HG03066 (cell line): ENCODE data around the gene CLEC4A.
"Not testable (repeated sequence)": the region's sequence is repeated elsewhere in the genome, so short reads cannot be mapped to it uniquely, and the experiment has no call there.

Experiments used
- ATAC-seq: cut with Tn5 transposase; IDR thresholded peaks from one replicate; pipeline ENCODE4 v1.9.1; 2021; ENCODE audit warnings: low read depth; ENCODE audit not compliant: unreplicated experiment

CLEC4A gene

DNA sequence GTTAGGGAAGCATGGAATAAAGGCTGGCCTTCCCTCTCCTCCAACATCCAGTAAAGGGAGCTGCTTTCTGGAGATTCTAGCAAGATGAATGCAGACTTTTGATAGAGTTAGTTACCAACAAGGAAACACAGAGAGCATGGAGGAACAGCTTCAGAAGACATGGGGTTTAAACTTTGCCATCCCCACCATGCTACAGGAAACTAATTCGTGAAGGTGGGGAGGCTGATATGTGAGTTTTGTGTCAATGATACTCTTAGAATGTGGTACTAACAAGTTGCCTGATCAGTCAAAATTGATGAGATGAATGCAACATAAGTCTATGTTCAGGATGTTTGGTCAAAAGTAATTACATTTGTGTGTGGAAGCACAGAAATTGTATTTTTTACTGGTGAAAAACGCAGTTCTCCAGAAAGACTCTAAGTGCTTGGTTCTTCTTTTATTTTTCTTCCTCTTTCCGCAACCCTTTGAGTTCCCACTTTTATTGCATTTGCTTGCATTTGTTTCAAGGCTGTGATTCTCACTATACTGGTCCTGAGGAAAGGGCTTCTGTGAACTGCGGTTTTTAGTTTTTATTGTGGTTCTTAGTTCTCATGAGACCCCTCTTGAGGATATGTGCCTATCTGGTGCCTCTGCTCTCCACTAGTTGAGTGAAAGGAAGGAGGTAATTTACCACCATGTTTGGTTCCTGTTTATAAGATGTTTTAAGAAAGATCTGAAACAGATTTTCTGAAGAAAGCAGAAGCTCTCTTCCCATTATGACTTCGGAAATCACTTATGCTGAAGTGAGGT, at the start of gene CLEC4A:
Gene CLEC4A (plus strand): TSS at position 494 of the 789 bp plus-strand sequence. CDS start 262 bp downstream, at position 756.
- ATAC-seq: no peak

DNA sequence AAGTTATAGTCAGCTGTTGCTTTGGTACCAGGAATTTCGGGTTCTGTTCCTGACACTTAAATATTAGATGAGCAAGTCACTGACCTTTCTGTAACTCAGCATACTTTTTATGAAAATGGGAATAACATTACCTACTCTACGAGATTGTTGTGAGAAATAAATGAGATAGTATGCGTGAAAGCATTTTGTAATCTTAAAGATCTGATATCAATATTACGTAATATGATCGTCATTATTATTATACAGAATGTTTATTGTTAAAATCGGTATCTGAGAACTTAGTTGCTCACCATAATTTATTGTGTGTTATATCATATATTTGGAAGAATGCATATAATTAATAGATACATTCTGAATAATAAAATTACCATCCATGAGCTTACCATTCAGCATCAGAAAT, 47.5 kb upstream of the CLEC4A start:
- no peak for ATAC-seq

GRCh38 chr12:8076366-8076765, 47.1 kb upstream of the CLEC4A start:
- ATAC-seq: no peak

DNA sequence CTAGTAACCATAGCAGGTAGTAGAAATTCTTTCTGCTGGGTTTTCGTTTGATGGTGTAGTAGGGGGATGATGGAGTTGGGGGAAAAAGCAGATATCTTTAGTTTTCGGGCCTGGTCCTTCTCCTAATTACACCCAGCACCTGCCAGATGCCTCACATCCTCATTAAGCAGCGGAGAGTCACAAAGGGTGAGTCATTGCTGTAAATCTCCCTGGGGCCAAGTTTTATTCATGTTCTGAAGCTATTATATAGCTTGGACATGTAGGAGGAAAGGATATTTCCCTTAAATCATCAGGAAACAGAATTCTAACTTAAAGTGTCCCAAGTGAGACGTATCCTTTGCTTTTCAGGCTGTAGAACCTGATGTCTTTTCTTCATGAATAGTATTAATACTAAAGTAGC, 46.2 kb upstream of the CLEC4A start:
- ATAC-seq: no peak

DNA sequence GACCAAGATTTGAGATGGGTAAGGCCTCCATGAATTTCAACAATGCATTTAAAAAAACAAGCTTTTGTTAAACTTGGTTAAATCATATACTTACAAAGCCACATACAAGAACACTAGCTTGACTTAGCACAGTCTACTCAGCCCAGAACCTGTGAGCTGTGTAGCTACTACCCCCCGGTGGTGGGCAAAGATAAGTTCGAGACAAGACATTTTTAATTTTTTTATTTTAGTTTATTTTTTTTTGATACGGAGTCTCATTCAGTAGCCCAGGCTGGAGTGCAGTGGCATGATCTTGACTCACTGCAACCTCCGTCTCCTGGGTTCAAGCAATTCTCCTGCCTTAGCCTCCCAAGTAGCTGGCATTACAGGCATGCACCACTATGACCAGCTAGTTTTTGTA, 45.0 kb upstream of the CLEC4A start:
- ATAC-seq: no peak

DNA sequence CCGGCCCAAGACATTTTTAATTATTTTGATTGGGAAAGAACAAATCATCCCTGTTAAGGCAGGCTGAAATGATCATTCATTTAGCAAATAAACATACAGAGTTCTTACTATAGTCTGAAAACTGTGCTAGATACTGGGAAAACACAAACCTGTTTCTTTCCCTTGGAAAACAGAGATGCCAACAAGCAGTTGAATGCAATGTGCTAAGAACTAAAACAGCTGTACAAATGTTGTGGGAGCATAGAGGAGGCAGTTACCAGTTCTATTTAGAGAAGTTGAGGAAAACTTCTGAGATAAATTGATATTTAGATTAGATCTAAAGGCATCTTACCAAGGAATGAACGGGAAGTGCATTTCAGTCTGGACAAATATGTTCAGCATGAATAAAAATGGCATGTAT, 44.5 kb upstream of the CLEC4A start:
- no peak for ATAC-seq

DNA sequence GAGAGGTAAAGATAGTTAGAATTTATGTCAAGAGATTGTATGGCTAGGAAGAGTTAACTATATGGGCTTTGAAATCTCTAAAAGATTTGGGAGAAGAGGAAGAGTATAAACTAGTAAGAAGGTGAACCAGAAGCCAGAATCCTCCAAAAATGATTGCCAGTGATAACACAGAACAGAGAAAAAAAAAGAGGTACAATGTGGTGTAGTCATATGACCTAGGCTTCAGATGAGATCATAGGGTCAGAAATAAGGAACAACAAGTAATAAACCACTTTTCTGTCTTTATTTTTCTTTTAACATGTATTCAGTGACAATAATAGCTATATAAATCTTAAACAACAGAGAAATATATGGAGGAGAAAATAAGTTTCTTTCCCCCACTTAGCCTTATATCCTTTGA, 43.3 kb upstream of the CLEC4A start:
- no peak for ATAC-seq

GRCh38 chr12:8081251-8081920, 42.0 kb upstream of the CLEC4A start:
- peak; percentile 31 for ATAC-seq

DNA sequence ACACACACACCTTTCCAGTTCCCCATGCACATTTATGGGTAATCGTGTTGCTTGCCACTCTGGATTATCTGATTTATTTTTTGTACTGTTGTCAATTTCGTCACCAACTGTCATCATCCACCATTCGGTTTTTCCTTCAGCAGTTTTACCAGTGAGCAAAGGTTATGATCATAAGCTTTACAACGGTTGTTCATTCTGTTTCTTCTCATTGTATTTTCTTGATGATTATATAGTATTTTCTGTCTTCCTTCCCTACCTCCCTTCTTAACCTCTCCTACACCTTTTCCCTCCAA, 40.7 kb upstream of the CLEC4A start:
- ATAC-seq: no peak

DNA sequence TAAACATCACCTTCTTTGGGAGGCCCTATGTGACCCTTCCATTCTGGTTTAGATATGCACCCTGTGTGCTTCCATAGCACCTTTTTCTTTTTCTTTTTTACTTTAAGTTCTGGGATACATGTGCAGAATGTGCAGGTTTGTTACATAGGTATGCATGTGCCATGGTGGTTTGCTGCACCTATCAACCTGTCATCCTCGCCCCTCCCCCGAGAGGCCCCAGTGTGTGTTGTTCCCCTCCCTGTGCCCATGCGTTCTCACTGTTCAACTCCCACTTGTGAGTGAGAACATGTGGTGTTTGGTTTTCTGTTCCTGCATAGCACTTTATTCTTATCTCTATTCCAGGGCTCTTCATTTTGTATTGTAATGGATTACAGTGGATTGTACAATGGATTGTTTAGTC, 39.1 kb upstream of the CLEC4A start:
- not testable (repeated sequence) for ATAC-seq

DNA sequence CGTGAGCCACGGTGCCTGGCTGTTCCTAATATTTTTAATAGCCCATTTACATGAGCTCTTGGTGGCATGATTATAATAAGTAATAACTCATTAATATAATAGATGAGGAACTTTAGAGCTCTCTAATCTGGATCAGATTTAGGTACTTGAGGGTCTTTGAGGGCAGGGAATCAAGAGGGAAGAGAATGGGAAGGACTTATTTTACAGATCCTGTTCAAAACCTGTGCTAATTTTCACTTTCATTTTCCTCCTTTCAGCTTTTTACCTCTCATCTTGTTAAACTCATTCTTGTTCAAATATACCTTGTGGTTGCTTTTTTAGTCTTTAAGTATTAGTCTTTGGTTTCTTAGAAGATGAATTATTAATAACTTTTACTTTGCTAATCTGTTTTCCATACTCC, 35.8 kb upstream of the CLEC4A start:
- ATAC-seq: no peak

DNA sequence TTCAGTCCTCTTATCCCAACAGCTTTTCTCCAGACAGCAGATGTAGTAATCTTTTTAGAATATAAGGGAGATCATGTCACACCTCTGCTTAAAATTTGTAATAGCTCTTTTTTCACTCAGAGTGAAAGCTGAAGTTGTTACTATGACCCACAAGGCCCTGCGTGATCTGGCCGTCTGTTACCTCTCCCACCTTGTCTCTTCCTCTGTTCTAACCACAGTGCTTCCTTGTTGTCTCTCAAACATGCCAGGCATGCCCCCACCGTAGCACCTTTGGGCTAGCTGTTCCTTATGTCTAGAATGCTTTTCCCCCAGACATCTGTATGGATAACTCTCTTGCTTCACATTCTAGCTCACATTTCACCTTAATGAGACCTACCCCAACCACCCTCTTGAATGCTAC, 34.8 kb upstream of the CLEC4A start:
- peak; percentile 52 for ATAC-seq

- ATAC-seq: not testable (repeated sequence)
Measured at GRCh38 chr12:8089277-8089676, 34.1 kb upstream of the CLEC4A start.

DNA sequence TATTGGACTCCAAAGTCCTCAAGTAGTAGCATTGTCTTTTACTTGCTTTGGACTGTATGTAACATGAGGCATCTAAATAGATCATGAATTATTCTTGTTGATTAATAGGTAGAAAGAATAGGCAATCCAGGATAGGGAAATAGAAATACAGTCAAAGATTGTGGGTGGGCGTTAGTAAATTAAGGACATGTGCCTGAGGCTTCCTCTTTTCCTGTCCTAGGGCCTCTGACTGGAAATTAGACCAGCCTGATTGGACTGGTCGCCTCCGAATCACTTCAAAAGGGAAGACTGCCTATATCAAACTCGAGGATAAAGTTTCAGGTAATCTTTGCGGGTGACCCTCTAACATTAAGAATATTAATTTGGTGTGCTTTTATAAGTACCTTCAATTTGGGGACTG, 33.7 kb upstream of the CLEC4A start:
- no peak for ATAC-seq

DNA sequence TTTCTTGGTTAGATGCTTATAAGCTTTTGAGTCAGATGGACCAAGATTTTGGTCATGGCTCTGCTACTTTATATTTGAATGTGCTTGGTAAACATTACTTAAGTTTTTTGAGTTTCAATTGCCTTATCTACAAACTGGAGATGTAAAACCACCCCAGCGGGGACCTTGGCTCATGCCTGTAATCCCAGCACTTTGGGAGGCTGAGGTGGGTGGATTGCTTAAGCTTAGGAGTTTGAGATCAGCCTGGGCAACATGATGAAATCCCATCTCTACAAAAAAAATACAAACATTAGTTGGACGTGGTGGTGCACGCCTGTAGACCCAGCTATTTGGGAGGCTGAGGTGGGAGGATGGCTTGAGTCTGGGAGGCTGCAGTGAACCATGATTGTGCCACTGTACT, 30.1 kb upstream of the CLEC4A start:
- no peak for ATAC-seq

- no peak for ATAC-seq
Measured at GRCh38 chr12:8096281-8096915, 27.0 kb upstream of the CLEC4A start.

- no peak for ATAC-seq
Measured at GRCh38 chr12:8099235-8099634, 24.2 kb upstream of the CLEC4A start.

- ATAC-seq: no peak
Measured at GRCh38 chr12:8108808-8109398, 14.5 kb upstream of the CLEC4A start.

GRCh38 chr12:8113117-8113516, 10.3 kb upstream of the CLEC4A start:
- not testable (repeated sequence) for ATAC-seq

- no peak for ATAC-seq
Measured at GRCh38 chr12:8120072-8120713, 3.2 kb upstream of the CLEC4A start.

GRCh38 chr12:8127138-8127537, 3.7 kb downstream of the CLEC4A start:
- ATAC-seq: no peak
